ENCODE results near the gene WDR4.

GRCh38 chr21:42863504-42863870 is 15.9 kb downstream of the WDR4 start:
- TF ChIP-seq POLR2A (conservative IDR thresholded peaks at IDR 0.05) = no peak
- no peak for TF ChIP-seq EZH2 (IDR thresholded peaks at IDR 0.05; ENCODE audit: borderline replicate concordance, low read depth, low read length)
- no peak for TF ChIP-seq CBX2 (IDR thresholded peaks at IDR 0.05; ENCODE audit: insufficient read depth, low read length, poor library complexity, severe bottlenecking)
- TF ChIP-seq NFIX (CRISPR knock-in tag; IDR thresholded peaks at IDR 0.05; ENCODE audit: low read depth) = no peak
- TF ChIP-seq, protein P1, sequence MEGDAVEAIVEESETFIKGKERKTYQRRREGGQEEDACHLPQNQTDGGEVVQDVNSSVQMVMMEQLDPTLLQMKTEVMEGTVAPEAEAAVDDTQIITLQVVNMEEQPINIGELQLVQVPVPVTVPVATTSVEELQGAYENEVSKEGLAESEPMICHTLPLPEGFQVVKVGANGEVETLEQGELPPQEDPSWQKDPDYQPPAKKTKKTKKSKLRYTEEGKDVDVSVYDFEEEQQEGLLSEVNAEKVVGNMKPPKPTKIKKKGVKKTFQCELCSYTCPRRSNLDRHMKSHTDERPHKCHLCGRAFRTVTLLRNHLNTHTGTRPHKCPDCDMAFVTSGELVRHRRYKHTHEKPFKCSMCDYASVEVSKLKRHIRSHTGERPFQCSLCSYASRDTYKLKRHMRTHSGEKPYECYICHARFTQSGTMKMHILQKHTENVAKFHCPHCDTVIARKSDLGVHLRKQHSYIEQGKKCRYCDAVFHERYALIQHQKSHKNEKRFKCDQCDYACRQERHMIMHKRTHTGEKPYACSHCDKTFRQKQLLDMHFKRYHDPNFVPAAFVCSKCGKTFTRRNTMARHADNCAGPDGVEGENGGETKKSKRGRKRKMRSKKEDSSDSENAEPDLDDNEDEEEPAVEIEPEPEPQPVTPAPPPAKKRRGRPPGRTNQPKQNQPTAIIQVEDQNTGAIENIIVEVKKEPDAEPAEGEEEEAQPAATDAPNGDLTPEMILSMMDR (IDR thresholded peaks at IDR 0.05 in 2 of 3, conservative IDR thresholded peaks at IDR 0.05 in 1 of 3; ENCODE audit: insufficient read depth in 2 of 3, low read depth in 1 of 3, low read length in 3 of 3) = no peak
- no peak for TF ChIP-seq SMAD1 (IDR thresholded peaks at IDR 0.05; ENCODE audit: low read depth, low read length, partially characterized antibody)
- TF ChIP-seq CBX3 (IDR thresholded peaks at IDR 0.05; ENCODE audit: borderline replicate concordance in 1 of 2, low read length in 2 of 2) = no peak
- TF ChIP-seq, protein P2, sequence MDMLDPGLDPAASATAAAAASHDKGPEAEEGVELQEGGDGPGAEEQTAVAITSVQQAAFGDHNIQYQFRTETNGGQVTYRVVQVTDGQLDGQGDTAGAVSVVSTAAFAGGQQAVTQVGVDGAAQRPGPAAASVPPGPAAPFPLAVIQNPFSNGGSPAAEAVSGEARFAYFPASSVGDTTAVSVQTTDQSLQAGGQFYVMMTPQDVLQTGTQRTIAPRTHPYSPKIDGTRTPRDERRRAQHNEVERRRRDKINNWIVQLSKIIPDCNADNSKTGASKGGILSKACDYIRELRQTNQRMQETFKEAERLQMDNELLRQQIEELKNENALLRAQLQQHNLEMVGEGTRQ (CRISPR knock-in tag; IDR thresholded peaks at IDR 0.05) = no peak
